Mammary epithelial cell (primary cell): ENCODE data around the gene C8A.

ENCODE experiments used
- CTCF ChIP-seq, 2 donors: IDR thresholded peaks in 1 of 2; conservative IDR thresholded peaks in 1 of 2; 2 replicates each; pipeline ENCODE4 v1.5.1; 2011 to 2012; ENCODE audit warnings: inconsistent platforms in 2 of 2, low read length in 2 of 2, mild to moderate bottlenecking in 2 of 2, control low read depth in 1 of 2, low read depth in 1 of 2; ENCODE audit not compliant: insufficient read depth in 1 of 2; ENCODE audit errors: extremely low read depth in 1 of 2
- EZH2 ChIP-seq: IDR thresholded peaks from 2 replicates; pipeline ENCODE4 v1.6.1; 2012; ENCODE audit warnings: low read length, inconsistent platforms, borderline replicate concordance

- TF ChIP-seq CTCF (conservative IDR thresholded peaks at IDR 0.05 in 1 of 2, IDR thresholded peaks at IDR 0.05 in 1 of 2; ENCODE audit: extremely low read depth in 1 of 2, insufficient read depth in 1 of 2, low read depth in 1 of 2, low read length in 2 of 2) (no peak), EZH2 (no peak)
Observed at GRCh38 chr1:56836359-56836758, 18.2 kb upstream of the C8A start.
